Choroid plexus epithelial cell (primary cell): ENCODE data around the gene SAXO1.

Source experiments
- DNase-seq: peaks from one replicate; pipeline ENCODE4 v3.0.0-alpha.2; 2010; ENCODE audit warnings: low read depth
- H3K4me3 ChIP-seq: 2 replicates; pipeline ENCODE4 v1.5.1; 2011; ENCODE audit warnings: low read depth, mild to moderate bottlenecking, control low read depth, low read length, moderate library complexity
- CTCF ChIP-seq: conservative IDR thresholded peaks from 2 replicates; pipeline ENCODE4 v1.5.1; 2011; ENCODE audit warnings: low read depth, mild to moderate bottlenecking, control low read depth, inconsistent platforms, low read length, moderate library complexity

The SAXO1 gene

GRCh38 chr9:18881758-18882157, 151.3 kb downstream of the SAXO1 start:
- no peak overlapping the region for H3K4me3 ChIP-seq
- TF ChIP-seq CTCF, result no peak
- no peak for DNase-seq

GRCh38 chr9:18877984-18878383, 155.0 kb downstream of the SAXO1 start:
- TF ChIP-seq CTCF, result no peak
- no peak overlapping the region for H3K4me3 ChIP-seq
- DNase-seq, result no peak
